Fibroblast of skin of left quadriceps (primary cell): ENCODE measurements around the gene AUTS2.
"Not testable (repeated sequence)": the region's sequence is repeated elsewhere in the genome, so short reads cannot be mapped to it uniquely, and the experiment has no call there.

Experiments
- DNase-seq, 2 experiments: peaks; one replicate each; pipeline ENCODE4 v3.0.0-alpha.2; 2013; ENCODE audit warnings: low read depth in 2 of 2

Gene AUTS2

DNA sequence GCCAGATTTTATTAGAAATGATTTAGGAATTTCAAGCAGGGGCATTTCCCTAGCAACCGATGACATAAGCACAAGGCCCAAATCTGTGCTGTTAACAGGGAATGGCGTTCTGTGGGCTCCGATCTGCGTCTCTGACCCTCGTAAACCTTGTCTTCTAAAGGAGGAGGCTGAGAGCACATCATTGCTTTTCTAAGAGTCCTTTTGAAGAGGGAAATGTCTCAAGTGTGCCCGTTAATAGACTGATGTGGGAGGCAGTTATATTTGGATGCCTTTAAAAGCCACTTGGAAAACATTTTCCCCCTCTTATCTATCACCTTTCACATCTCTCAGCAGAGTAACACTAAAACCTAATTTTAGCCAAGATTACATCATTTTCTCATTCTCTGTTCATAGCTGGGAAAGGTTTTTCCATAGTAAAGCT lies 1109.6 kb downstream of the AUTS2 start:
- DNase-seq: no peak

- peak; percentile 51 to 58 for DNase-seq
Measured at GRCh38 chr7:70710011-70710480, 1111.8 kb downstream of the AUTS2 start.

DNA sequence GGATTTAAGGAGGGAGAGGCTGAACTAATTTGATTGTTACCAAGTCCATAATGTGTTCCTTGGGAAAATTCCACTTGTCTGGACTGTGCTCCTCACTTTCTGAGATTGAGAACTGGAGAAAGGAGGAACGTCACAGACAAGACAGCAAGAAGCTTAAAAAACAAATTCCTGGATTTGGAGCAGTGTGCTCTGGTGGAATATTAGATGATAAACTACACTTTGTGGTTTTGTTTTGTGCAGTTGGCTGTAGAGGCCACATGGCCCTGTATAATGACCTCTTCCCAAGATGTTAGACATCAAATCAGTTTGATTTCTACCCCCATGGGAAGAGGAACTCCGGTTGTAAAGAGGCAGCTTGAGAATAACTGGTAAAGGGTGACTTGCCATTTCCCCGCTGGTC lies 1112.4 kb downstream of the AUTS2 start:
- DNase-seq: no peak

- no peak for DNase-seq
Measured at GRCh38 chr7:70711452-70711851, 1113.2 kb downstream of the AUTS2 start.

GRCh38 chr7:70712942-70713341 lies 1114.7 kb downstream of the AUTS2 start:
- no peak for DNase-seq

- DNase-seq: no peak
Measured at GRCh38 chr7:70714506-70715038, 1116.3 kb downstream of the AUTS2 start.

GRCh38 chr7:70717553-70718329 lies 1119.5 kb downstream of the AUTS2 start:
- no peak for DNase-seq

DNA sequence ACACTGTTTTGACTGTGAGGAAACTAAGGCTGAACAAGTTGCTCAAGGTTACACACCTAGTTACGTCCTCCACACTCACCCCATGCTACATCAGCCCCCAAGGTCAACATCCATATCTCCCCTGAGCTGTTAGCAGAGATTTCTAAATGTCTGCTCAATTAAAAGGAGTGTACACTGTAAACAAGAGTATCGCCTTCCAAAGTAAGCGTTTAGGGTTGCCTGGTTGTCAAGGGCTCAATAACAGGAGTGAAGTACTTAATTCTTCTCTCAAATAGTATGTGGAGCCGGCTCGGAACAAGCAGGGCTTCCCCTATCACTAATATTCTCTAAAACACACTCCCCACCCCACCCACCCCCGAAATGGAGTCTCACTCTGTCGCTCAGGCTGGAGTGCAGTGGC lies 1120.8 kb downstream of the AUTS2 start:
- no peak for DNase-seq

DNA sequence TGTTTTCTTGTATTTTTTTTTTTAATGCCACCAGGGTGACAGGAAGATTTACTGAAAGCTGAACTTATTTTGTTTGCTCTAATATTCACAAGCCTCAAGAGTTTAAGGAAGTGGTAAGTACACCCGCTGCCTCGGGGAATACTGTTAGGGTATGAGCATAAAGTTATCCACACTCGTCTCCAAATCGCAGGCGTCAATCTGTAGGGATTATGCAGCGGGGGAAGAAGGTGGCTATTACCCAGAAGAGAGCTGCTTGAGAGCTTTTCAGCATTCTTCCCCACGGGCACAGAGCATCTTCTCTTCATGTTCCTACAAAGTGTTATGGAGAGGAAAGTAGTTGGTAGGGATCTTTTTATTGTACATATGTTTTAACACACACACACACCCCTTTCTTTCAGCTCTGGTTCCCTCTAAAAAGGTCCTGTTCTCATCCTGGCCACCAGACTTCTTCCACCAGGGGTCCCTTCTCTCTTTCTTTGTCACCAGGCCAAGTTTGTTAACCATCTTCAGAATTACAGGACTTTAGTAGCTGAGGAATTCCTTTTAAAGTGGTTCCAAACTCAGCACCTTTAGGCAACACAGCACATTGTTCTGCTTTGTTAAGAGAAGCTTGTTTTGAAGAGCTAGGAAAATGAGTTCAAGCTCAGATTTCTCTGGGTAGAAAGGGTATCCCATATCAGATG lies 1122.1 kb downstream of the AUTS2 start:
- no peak for DNase-seq

DNA sequence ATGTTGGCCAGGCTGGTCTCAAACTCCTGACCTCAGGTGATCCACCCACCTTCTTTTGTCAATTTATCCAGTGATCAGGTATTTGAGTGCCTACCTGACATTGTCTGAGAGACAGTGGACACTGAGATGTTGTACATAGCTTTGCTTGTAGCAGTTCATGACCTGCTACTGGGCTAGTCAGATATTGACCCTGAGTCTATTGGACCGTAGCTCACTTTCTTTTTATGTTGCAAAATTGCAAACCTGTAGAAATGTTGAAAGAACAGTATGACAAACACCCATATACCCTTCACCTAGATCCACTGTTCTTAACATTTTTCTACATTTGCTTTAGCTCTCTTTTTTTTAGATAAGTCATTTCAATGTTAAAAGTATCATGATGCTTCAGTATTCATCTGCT lies 1123.2 kb downstream of the AUTS2 start:
- no peak for DNase-seq

DNA sequence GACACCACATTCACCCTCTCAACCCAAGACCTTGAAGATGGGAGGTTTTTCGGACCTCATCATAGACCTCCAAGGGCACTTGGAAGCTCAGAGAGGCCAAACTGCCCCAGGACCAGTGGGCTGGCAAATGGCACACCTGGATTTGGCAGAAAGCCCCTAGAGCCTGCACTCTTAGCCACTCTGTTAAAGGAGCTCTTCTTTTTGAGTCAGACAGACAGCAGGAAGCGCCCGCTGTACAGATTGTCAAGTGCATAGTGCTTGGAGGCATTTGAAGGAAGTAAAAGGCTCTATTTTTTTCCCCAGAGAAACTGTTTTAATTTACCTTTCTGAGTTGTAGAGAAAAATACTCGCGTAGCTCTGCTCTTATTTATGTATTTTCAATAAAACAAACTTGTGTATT lies 1125.1 kb downstream of the AUTS2 start:
- DNase-seq: no peak

- no peak for DNase-seq
Measured at GRCh38 chr7:70725448-70725847, 1127.2 kb downstream of the AUTS2 start.

GRCh38 chr7:70726294-70726693 lies 1128.0 kb downstream of the AUTS2 start:
- no peak for DNase-seq

- no peak for DNase-seq
Measured at GRCh38 chr7:70726951-70727378, 1128.7 kb downstream of the AUTS2 start.

DNA sequence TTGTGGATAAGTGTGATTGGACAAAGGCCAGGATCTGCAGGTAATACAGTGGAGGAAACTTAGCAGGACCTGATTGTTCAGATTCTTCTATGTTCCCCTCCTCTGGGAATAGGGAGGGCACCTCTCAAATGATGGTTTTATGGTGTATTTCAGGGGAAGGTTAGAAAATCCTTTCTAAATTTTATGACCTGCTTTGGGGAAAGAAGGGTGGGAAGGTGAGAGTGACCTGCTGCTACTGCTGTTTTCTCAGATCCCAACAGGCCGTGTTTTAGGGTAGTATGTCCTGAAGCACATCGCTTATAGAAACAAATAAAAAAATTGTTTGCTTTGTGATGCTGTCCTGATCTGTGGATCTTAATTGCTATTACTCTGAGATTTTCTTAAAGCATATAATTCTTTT lies 1129.6 kb downstream of the AUTS2 start:
- DNase-seq: no peak

GRCh38 chr7:70728872-70729552 lies 1130.7 kb downstream of the AUTS2 start:
- no peak for DNase-seq

- DNase-seq: not testable (repeated sequence)
Measured at GRCh38 chr7:70729553-70730157, 1131.4 kb downstream of the AUTS2 start.

DNA sequence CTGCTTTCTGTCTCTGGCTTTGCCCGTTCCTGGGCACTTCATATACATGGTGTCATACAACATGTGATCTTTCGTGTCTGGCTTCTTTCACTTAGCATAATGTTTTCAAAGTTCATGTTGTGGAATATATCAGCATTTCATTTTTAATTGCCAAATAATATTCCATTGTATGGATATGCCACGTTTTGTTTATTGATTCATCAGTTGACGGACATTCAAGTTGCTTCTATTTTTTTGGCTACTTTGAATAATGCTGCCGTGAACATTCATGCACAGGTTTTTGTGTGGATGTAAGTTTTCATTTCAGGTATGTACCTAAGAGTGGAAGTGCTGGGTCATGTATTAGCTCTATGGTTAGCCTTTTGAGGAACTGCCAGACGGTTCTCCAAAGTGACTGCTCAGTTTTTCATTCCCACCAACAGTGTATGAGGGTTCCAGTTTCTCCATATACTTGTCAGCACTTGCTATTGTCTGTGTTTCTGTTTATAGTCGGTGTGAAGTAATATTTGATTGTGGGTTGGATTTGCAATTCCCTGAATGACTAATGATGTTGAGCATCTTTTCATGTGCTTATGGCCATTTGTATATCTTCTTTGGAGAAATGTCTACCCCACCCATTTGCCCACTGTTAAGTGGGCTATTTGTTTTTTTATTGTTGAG lies 1132.3 kb downstream of the AUTS2 start:
- DNase-seq: no peak

DNA sequence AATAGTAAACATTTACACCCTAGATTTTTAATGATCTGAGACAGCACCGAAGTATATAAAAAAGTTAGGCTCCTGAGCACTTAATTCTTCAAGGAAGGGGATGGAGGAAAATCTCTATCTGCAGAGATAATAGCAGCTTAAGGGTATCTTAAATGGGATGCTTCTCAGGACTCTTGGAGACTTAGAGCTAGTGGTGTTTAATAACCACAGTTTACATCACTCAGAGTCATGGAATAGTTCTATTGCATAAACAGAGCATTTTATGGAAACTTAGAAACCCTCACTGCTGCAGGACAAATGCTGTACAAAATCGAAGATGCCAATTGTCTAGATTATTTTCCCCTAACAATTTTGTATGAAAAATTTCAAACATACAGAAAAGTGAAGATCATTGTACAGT lies 1134.8 kb downstream of the AUTS2 start:
- DNase-seq: no peak

GRCh38 chr7:70734411-70734810 lies 1136.1 kb downstream of the AUTS2 start:
- DNase-seq: no peak

DNA sequence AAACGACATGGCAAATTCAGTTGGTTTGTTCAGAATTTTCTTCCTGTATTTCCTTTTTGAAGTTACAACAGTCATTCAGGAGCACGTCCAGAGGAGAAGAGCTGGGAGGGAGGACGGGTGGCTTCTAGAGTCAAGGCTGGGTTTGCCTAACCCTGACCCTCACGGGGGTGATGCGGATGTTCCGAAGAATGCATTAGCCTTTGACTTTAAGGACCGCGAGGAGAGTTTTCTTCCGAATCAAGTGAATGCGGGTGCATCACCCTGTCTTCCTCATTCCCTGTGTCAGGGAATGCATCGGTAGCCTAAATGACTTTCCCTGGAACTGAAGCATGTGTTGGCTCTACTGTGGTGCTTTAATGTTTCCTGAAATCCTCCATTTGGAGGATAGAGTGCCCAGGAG lies 1137.0 kb downstream of the AUTS2 start:
- no peak for DNase-seq
